ENCODE data around the gene MTERF2.

- TF ChIP-seq POLR2A (IDR thresholded peaks at IDR 0.05): no peak
- TF ChIP-seq, protein P1, sequence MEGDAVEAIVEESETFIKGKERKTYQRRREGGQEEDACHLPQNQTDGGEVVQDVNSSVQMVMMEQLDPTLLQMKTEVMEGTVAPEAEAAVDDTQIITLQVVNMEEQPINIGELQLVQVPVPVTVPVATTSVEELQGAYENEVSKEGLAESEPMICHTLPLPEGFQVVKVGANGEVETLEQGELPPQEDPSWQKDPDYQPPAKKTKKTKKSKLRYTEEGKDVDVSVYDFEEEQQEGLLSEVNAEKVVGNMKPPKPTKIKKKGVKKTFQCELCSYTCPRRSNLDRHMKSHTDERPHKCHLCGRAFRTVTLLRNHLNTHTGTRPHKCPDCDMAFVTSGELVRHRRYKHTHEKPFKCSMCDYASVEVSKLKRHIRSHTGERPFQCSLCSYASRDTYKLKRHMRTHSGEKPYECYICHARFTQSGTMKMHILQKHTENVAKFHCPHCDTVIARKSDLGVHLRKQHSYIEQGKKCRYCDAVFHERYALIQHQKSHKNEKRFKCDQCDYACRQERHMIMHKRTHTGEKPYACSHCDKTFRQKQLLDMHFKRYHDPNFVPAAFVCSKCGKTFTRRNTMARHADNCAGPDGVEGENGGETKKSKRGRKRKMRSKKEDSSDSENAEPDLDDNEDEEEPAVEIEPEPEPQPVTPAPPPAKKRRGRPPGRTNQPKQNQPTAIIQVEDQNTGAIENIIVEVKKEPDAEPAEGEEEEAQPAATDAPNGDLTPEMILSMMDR (IDR thresholded peaks at IDR 0.05): no peak
Observed at GRCh38 chr12:107033758-107034739, 47.1 kb upstream of the MTERF2 start.
